ENCODE measurements around the gene ARMH2.
"Not testable (repeated sequence)": the region's sequence is repeated elsewhere in the genome, so short reads cannot be mapped to it uniquely, and the experiment has no call there.

Gene ARMH2

GRCh38 chr6:24761851-24762250 lies 36.9 kb downstream of the ARMH2 start:
- DNase-seq: no peak

- no peak for DNase-seq
Measured at GRCh38 chr6:24761193-24761835, 37.4 kb downstream of the ARMH2 start.

- DNase-seq: no peak
Measured at GRCh38 chr6:24760210-24760609, 38.5 kb downstream of the ARMH2 start.

- DNase-seq: no peak
Measured at GRCh38 chr6:24759718-24760117, 39.0 kb downstream of the ARMH2 start.

GRCh38 chr6:24757611-24758010 lies 41.1 kb downstream of the ARMH2 start:
- DNase-seq: no peak

GRCh38 chr6:24755279-24755678 lies 43.4 kb downstream of the ARMH2 start:
- no peak for DNase-seq

- not testable (repeated sequence) for DNase-seq
Measured at GRCh38 chr6:24754378-24754777, 44.3 kb downstream of the ARMH2 start.

GRCh38 chr6:24753545-24753944 lies 45.2 kb downstream of the ARMH2 start:
- DNase-seq: no peak

- DNase-seq: no peak
Measured at GRCh38 chr6:24752917-24753492, 45.7 kb downstream of the ARMH2 start.

GRCh38 chr6:24752503-24752902 lies 46.2 kb downstream of the ARMH2 start:
- no peak for DNase-seq

- DNase-seq: not testable (repeated sequence)
Measured at GRCh38 chr6:24750878-24751277, 47.8 kb downstream of the ARMH2 start.

GRCh38 chr6:24749297-24749696 lies 49.4 kb downstream of the ARMH2 start:
- no peak for DNase-seq
